Activated naive CD8-positive, alpha-beta T cell treated with anti-CD3 and anti-CD28 coated beads for 36 hours (primary cell): ENCODE results near the gene CGB1. TPM values are rescaled to one million over a fixed set of nuclear protein-coding genes. Genes with fewer than 3 reads are reported as not detected.

Source experiments
- total RNA-seq, 2 experiments: library from RNA; stranded (reverse); gene quantifications; one replicate each; pipeline ENCODE4 v1.2.3, GENCODE V29; 2021

Gene CGB1
- total RNA-seq, 2 experiments from 2014 or later: not detected

Other genes with a start within 250 kb of the CGB1 start
- 10 to 100 TPM; 62.6 to 63.6 TPM for gene BCAT2, start 225.9 kb downstream of the CGB1 start, total RNA-seq
- gene HSD17B14, start 200.4 kb downstream of the CGB1 start, total RNA-seq: under 1 TPM; 0.35 to 0.66 TPM
- 1 to 10 TPM; 5.8 to 7.6 TPM for gene PLEKHA4, start 168.3 kb downstream of the CGB1 start, total RNA-seq
- gene PPP1R15A, start 164.5 kb downstream of the CGB1 start, total RNA-seq: 10 to 100 TPM; 60.8 to 65.4 TPM
- gene TULP2, start 138.2 kb downstream of the CGB1 start, total RNA-seq: under 1 TPM; 0.12 to 0.16 TPM
- 10 to 100 TPM; 90.6 to 91.7 TPM for gene NUCB1, start 136.6 kb downstream of the CGB1 start, total RNA-seq
- gene DHDH, start 103.2 kb downstream of the CGB1 start, total RNA-seq: 1 to 10 TPM in 1 of 2 experiments, under 1 TPM in 1; 0.74 to 1.1 TPM
- gene BAX, start 82.0 kb downstream of the CGB1 start, total RNA-seq: 100 to 1,000 TPM; 191 TPM
- gene FTL, start 71.6 kb downstream of the CGB1 start, total RNA-seq: 1,000 to 10,000 TPM; 1,137 to 1,177 TPM
- 10 to 100 TPM; 48.9 to 57.6 TPM for gene GYS1, start 43.6 kb downstream of the CGB1 start, total RNA-seq
- gene RUVBL2, start 43.0 kb downstream of the CGB1 start, total RNA-seq: 100 to 1,000 TPM; 187 to 189 TPM
- gene LHB, start 19.8 kb downstream of the CGB1 start, total RNA-seq: not detected
- gene CGB3, start 12.6 kb downstream of the CGB1 start, total RNA-seq: not detected
- gene CGB2, start 5.0 kb downstream of the CGB1 start, total RNA-seq: not detected
- gene CGB5, start 7.0 kb upstream of the CGB1 start, total RNA-seq: not detected
- gene CGB8, start 12.2 kb upstream of the CGB1 start, total RNA-seq: not detected
- gene CGB7, start 20.9 kb upstream of the CGB1 start, total RNA-seq: not detected
- not detected for gene NTF4, start 27.9 kb upstream of the CGB1 start, total RNA-seq
- gene KCNA7, start 35.8 kb upstream of the CGB1 start, total RNA-seq: not detected
- gene SNRNP70, start 48.6 kb upstream of the CGB1 start, total RNA-seq: 100 to 1,000 TPM; 205 to 230 TPM
- 1 to 10 TPM; 2.2 to 2.5 TPM for gene LIN7B, start 77.5 kb upstream of the CGB1 start, total RNA-seq
- 1 to 10 TPM; 1.0 to 1.3 TPM for gene C19orf73, start 82.2 kb upstream of the CGB1 start, total RNA-seq
- gene PPFIA3, start 82.6 kb upstream of the CGB1 start, total RNA-seq: 1 to 10 TPM; 3.2 to 4.3 TPM
- gene HRC, start 118.5 kb upstream of the CGB1 start, total RNA-seq: not detected
- not detected for gene TRPM4, start 120.9 kb upstream of the CGB1 start, total RNA-seq